ENCODE measurements around the gene PRCC. TPM values are rescaled to one million over a fixed set of nuclear protein-coding genes. Genes with fewer than 3 reads are reported as not detected.

The PRCC gene
- 10.6 and 14.7 TPM in 2 replicates for total RNA-seq (2012; rRNA removed)
- 52.4 and 59.6 TPM in 2 replicates for polyA plus RNA-seq (2012; rRNA removed)
- polyA plus RNA-seq (2012; cell fraction: cytosol; rRNA removed): 40.8 and 89.5 TPM in 2 replicates
- polyA plus RNA-seq (2012; cell fraction: nucleus; rRNA removed; ENCODE audit: low replicate concordance): 36.4 and 48.1 TPM in 2 replicates
- percentile 88 among the genes with signal in this experiment for Bru-seq, nascent RNA
- BruChase-seq, experiment 1, labeled RNA remaining after a 6-hour chase: percentile 92 among the genes with signal in this experiment
- BruChase-seq, experiment 2, labeled RNA remaining after a 2-hour chase: percentile 88 among the genes with signal in this experiment
- long read RNA-seq, transcript PRCC-201 (7 exons, 2,105 nt): major isoform, 38 of 53 reads
- long read RNA-seq, partial matches to known transcripts: 13 of 53 reads
- long read RNA-seq, other reads (novel, unspliced or antisense): 1 of 53 reads

DNA sequence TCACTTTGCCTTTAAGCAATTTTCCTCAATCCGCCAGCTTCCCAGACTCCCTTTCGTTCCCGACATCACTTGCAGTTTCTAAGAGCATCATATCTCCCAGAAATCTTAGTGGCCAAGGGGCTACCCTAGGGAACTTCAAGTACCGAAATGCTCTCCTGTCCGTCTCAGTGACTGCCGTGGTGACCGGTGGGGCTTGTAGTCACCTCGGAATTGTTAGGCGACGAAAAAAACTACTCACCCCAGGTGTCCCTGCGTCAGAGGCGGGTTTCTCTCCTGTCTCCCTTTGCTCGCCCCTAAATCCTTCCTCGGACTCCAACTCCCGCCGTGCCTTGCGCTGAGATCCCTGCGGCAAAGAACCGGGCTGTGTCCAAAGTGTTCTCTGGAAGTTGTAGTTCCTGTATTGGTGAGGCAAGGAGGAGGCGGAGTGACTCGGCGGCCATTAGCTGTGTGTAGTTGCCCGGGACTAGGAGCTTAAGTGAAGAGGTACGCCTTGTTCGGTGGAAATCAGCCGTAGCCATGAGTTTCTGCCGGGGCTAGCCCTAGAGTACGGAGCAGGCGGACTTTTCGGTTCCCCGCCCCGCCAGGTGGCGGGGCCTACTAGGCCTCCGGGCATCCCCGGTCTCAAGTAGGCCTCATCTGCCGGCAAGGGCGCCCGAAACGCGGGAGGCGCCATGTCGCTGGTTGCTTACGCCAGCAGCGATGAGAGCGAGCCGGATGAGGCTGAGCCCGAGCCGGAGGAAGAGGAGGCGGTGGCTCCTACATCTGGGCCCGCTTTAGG lies at the start of gene PRCC:
PRCC (plus strand) TSS at position 435 of the 778 bp plus-strand sequence; CDS start at position 672, 237 bp downstream.
- TF ChIP-seq SMC3 (IDR thresholded peaks at IDR 0.05; ENCODE audit: low read depth, low read length) (no peak), POLR2A (IDR thresholded peaks at IDR 0.05; ENCODE audit: low read depth, low read length) (peak; percentile 71; the same call in 1 of the 2 replicates), NFE2L2 (IDR thresholded peaks at IDR 0.05; ENCODE audit: low read depth, low read length) (peak; percentile 10; the same call in 1 of the 2 replicates), FOS (IDR thresholded peaks at IDR 0.05; ENCODE audit: low read depth, low read length) (no peak), MXI1 (IDR thresholded peaks at IDR 0.05; ENCODE audit: borderline replicate concordance, low read depth, low read length) (0 out of 2 replicates have a peak, but pooled peaks have one; percentile 12), MAZ (IDR thresholded peaks at IDR 0.05; ENCODE audit: borderline replicate concordance, low read depth, low read length) (peak; percentile 27; the same call in 1 of the 2 replicates), CHD1 (IDR thresholded peaks at IDR 0.05; ENCODE audit: low read depth, low read length) (peak; percentile 100)
- TF ChIP-seq, protein P1, sequence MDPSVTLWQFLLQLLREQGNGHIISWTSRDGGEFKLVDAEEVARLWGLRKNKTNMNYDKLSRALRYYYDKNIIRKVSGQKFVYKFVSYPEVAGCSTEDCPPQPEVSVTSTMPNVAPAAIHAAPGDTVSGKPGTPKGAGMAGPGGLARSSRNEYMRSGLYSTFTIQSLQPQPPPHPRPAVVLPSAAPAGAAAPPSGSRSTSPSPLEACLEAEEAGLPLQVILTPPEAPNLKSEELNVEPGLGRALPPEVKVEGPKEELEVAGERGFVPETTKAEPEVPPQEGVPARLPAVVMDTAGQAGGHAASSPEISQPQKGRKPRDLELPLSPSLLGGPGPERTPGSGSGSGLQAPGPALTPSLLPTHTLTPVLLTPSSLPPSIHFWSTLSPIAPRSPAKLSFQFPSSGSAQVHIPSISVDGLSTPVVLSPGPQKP (IDR thresholded peaks at IDR 0.05; ENCODE audit: borderline replicate concordance, low read depth, low read length): no peak
- H3K36me3 ChIP-seq (ENCODE audit: control insufficient read depth, insufficient read depth, low read length): peaks cover 2% of the 10 kb centered on the region; the same call in 1 of the 2 replicates
- H3K4me1 ChIP-seq (ENCODE audit: control insufficient read depth, insufficient read depth, low read length): peaks cover 5% of the 10 kb centered on the region
- peak within 1 kb of the TSS; percentile 71 for H3K4me3 ChIP-seq (ENCODE audit: insufficient read depth, low read depth, low read length)
- peak within 1 kb of the TSS; percentile 91 for H2AFZ ChIP-seq (replicated peaks; ENCODE audit: low read length, poor library complexity)
- H3K9me3 ChIP-seq (ENCODE audit: control insufficient read depth, insufficient read depth, low read length): no peaks in the 10 kb centered on the region
- H2BK5ac ChIP-seq (ENCODE audit: low read depth, low read length, poor library complexity, severe bottlenecking): peak within 1 kb of the TSS; percentile 71
- H3K4me2 ChIP-seq (ENCODE audit: low read depth, low read length): peak within 1 kb of the TSS; percentile 93
- peak within 1 kb of the TSS; percentile 84 for H3K14ac ChIP-seq (replicated peaks; ENCODE audit: low read depth, low read length)
- TSS peak; percentile 67 for BruUV-seq (replicated peaks)
- H3K27ac ChIP-seq (ENCODE audit: insufficient read depth, low read length): peak within 1 kb of the TSS; percentile 78
- dilution Hi-C loops (cut with HindIII; ENCODE audit: low sequenced_read_pairs, unreplicated experiment) (no loop called here), in situ Hi-C loops (cut with MboI; ENCODE audit: low sequenced_read_pairs) (no loop called here), intact Hi-C loops (cut with micrococcal nuclease) (loop anchor here (1.0 to 2.0 kb wide), 3 partner anchors 14 to 40 kb away; partner anchors contain the start of gene MRPL24)
- DNase-seq: peak; percentile 100
- H4K91ac ChIP-seq (ENCODE audit: insufficient read depth, low read depth, low read length): peak within 1 kb of the TSS; percentile 82
- H3K18ac ChIP-seq (ENCODE audit: low read depth, low read length): peak within 1 kb of the TSS; percentile 20
- ChIA-PET POLR2A (ENCODE audit: unreplicated experiment) (interaction anchor here (1.4 to 2.1 kb wide), 2 partner anchors 16 to 26 kb away, joined by 7 to 18 read pairs; partner anchors contain the start of genes HDGF and MRPL24), CTCF (interaction anchor here (1.1 to 1.9 kb wide), 3 partner anchors 14 to 78 kb away, joined by 3 to 8 read pairs (median 5); no protein-coding TSS in a partner anchor)
- WGBS, 2 experiments (ENCODE audit: extremely low coverage in 2 of 2, insufficient read length in 1 of 2): 0% methylated on average over 15 of the region's 50 CpGs; no CpG with 5 or more reads in 1 of the 2 experiments
- peak within 1 kb of the TSS; percentile 83 for H4K5ac ChIP-seq (ENCODE audit: low read depth, low read length)
- H2BK120ac ChIP-seq (ENCODE audit: low read depth, low read length): peak within 1 kb of the TSS; percentile 45
- peak within 1 kb of the TSS; percentile 97 for H2AK9ac ChIP-seq (replicated peaks; ENCODE audit: low read depth, low read length, poor library complexity)
- H3K4ac ChIP-seq (ENCODE audit: low read depth, low read length): peak within 1 kb of the TSS; percentile 88
- H4K8ac ChIP-seq (ENCODE audit: low read depth in 2 of 2, low read length in 2 of 2): peak within 1 kb of the TSS; percentile 97 to 98
- ATAC-seq (ENCODE audit: low read depth): peak; percentile 94
- H2BK15ac ChIP-seq (ENCODE audit: low read depth, low read length): peak within 1 kb of the TSS; percentile 45; the same call in 1 of the 3 replicates
- H3K9ac ChIP-seq (ENCODE audit: low read depth, low read length): peak within 1 kb of the TSS; percentile 85
- peak within 1 kb of the TSS; percentile 90 for H2AK5ac ChIP-seq (ENCODE audit: low read depth, low read length)
- peak within 1 kb of the TSS; percentile 29; the same call in 1 of the 2 replicates for H2BK20ac ChIP-seq (ENCODE audit: low read depth, low read length)
- H3K56ac ChIP-seq (ENCODE audit: extremely low read depth, insufficient read depth, low read length): peak within 1 kb of the TSS; percentile 74
- peak within 1 kb of the TSS; percentile 94 for H3K23ac ChIP-seq (ENCODE audit: low read depth, low read length)
- peaks cover 10 to 50% of the 10 kb centered on the region in 2 experiments; a peak in 3 of 4 replicates for H3K79me1 ChIP-seq (ENCODE audit: low read depth in 1 of 2, low read length in 2 of 2)
- H3K27me3 ChIP-seq (ENCODE audit: control insufficient read depth, insufficient read depth, low read length): no peaks in the 10 kb centered on the region
- peaks cover 3% of the 10 kb centered on the region; the same call in 1 of the 2 replicates for H3K9me1 ChIP-seq (ENCODE audit: insufficient read depth, low read length)
- H4K20me1 ChIP-seq (ENCODE audit: insufficient read depth, low read length): peaks cover 31% of the 10 kb centered on the region

Data from IMR-90 (cell line).